OCI-LY7 (cell line): ENCODE data around the gene COG4. TPM values are rescaled to one million over a fixed set of nuclear protein-coding genes. Genes with fewer than 3 reads are reported as not detected.

Source experiments
- BruUV-seq: library from RNA; stranded (reverse); fragments of 400-500 nt; replicated peaks from 2 replicates; lab custom pipeline; 2021; lab: Mats Ljungman, UMichigan
- CTCF ChIA-PET: fragments of 300-600 bp; sonication (Branson Sonifier 250); formaldehyde crosslinking; loops from one replicate; lab custom pipeline; 2022; ENCODE audit warnings: antibody characterized with exemption; ENCODE audit not compliant: unreplicated experiment; lab: Charles Lee
- POLR2A ChIA-PET: fragments of 300-600 bp; sonication (Branson Sonifier 250); formaldehyde crosslinking; loops from one replicate; lab custom pipeline; 2022; ENCODE audit warnings: antibody characterized with exemption; lab: Charles Lee
- DNase-seq: peaks from one replicate; pipeline ENCODE4 v3.0.0-alpha.2; 2015; ENCODE audit warnings: low spot score
- H2AFZ ChIP-seq: fragments of 200-600 bp; sonication (generic), shearing (Covaris generic); 2 replicates; pipeline ENCODE4 v1.6.1; 2014; ENCODE audit warnings: mild to moderate bottlenecking, antibody characterized with exemption, low read length, moderate library complexity
- H3K27ac ChIP-seq: fragments of 200-600 bp; sonication (generic); 2 replicates; pipeline ENCODE4 v1.5.1; 2014; ENCODE audit warnings: mixed run types, low read depth, mild to moderate bottlenecking, moderate library complexity, low read length, inconsistent platforms; ENCODE audit not compliant: poor library complexity, severe bottlenecking
- H3K36me3 ChIP-seq: fragments of 200-600 bp; sonication (generic); 2 replicates; pipeline ENCODE4 v1.6.1; 2014; ENCODE audit warnings: mild to moderate bottlenecking, antibody characterized with exemption, low read length, moderate library complexity, mixed read lengths; ENCODE audit not compliant: insufficient read depth
- H3K4me1 ChIP-seq: fragments of 200-600 bp; sonication (generic); 2 replicates; pipeline ENCODE4 v1.5.1; 2014; ENCODE audit warnings: mild to moderate bottlenecking, low read length; ENCODE audit not compliant: insufficient read depth, poor library complexity, severe bottlenecking
- H3K4me2 ChIP-seq: fragments of 200-600 bp; sonication (generic); 2 replicates; pipeline ENCODE4 v1.6.1; 2014; ENCODE audit warnings: mild to moderate bottlenecking, low read length
- H3K4me3 ChIP-seq: fragments of 200-600 bp; sonication (generic); 2 replicates; pipeline ENCODE4 v1.5.1; 2014; ENCODE audit warnings: mild to moderate bottlenecking, low read depth, low read length; ENCODE audit not compliant: poor library complexity, severe bottlenecking
- H3K79me2 ChIP-seq: fragments of 200-600 bp; sonication (generic); 2 replicates; pipeline ENCODE4 v1.6.1; 2016; ENCODE audit warnings: low read depth, mild to moderate bottlenecking, low read length, moderate library complexity, mixed read lengths; ENCODE audit not compliant: insufficient read depth
- H3K9me2 ChIP-seq: fragments of 200-600 bp; sonication (generic); 2 replicates; pipeline ENCODE4 v1.6.1; 2016; ENCODE audit warnings: mild to moderate bottlenecking, low read length, mixed read lengths; ENCODE audit not compliant: insufficient read depth
- H3K9me3 ChIP-seq: fragments of 200-600 bp; sonication (generic); 2 replicates; pipeline ENCODE4 v1.6.1; 2014; ENCODE audit warnings: mild to moderate bottlenecking, mixed run types, low read length, mixed read lengths
- H4K20me1 ChIP-seq: fragments of 200-600 bp; sonication (generic); 2 replicates; pipeline ENCODE4 v1.6.1; 2014; ENCODE audit warnings: mild to moderate bottlenecking, antibody characterized with exemption, low read length, moderate library complexity, mixed read lengths; ENCODE audit not compliant: insufficient read depth
- CTCF ChIP-seq: fragments of 200-600 bp; sonication (generic); conservative IDR thresholded peaks from 2 replicates; pipeline ENCODE4 v1.5.1; 2014; ENCODE audit warnings: mild to moderate bottlenecking, antibody characterized with exemption, low read length, moderate library complexity, mixed read lengths
- EZH2phosphoT487 ChIP-seq: fragments of 200-600 bp; sonication (generic); IDR thresholded peaks from 2 replicates; pipeline ENCODE4 v1.6.1; 2018; ENCODE audit warnings: low read depth, borderline replicate concordance, mild to moderate bottlenecking, mixed run types, antibody characterized with exemption, low read length, moderate library complexity, mixed read lengths
- intact Hi-C: fragments of 100-400 bp; cut with micrococcal nuclease; formaldehyde crosslinking; loops from one replicate; pipeline ENCODE4 v1.10.0; 2022; ENCODE audit not compliant: unreplicated experiment
- total RNA-seq, 2 experiments: library from RNA; depleted of rRNA in 1 of 2; stranded (reverse); fragments of >200 nt in 1 of 2; shearing (Covaris generic) in 1 of 2; gene quantifications; 2 replicates each; pipeline ENCODE4 v1.2.3, GENCODE V29; 2014 to 2022

COG4 gene
- total RNA-seq, 2 experiments from 2014 or later, result 48.8 to 100 TPM

DNA sequence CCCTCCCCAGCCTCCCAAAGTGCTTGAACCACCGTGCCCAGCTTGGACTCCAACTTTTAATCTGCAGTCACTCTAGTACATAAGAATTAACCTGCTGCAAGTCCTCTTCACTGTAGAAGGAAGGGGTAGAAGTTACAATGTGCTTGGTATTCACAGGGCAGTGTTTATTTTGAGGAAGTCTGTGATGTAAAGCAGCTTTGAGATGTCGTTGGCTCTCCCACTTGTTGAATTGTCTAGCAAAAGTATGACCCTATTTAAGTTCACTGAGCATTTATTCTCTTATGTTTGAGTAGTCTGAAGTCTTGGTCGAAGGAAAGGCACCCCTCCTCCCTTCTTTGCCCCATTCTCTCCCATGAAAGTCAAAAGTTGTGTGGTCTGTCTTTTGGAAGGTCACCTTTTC, 28.4 kb upstream of the COG4 start:
- H3K79me2 ChIP-seq, result peaks cover 66% of the 10 kb centered on the region; the same call in 1 of the 2 replicates

GRCh38 chr16:70550082-70550481, 26.7 kb upstream of the COG4 start:
- DNase-seq, result no peak
- Histone ChIP-seq H3K36me3 (peaks cover 100% of the 10 kb centered on the region), H3K9me3 (no peaks in the 10 kb centered on the region), H3K27ac (no peak overlapping the region), H3K4me2 (no peak overlapping the region), H3K9me2 (no peaks in the 10 kb centered on the region), H2AFZ (no peak overlapping the region), H4K20me1 (peaks cover 24% of the 10 kb centered on the region), H3K79me2 (peaks cover 78% of the 10 kb centered on the region; the same call in 1 of the 2 replicates), H3K4me1 (no peaks in the 10 kb centered on the region), H3K4me3 (no peak overlapping the region)
- ChIA-PET CTCF (no interaction called here), POLR2A (no interaction called here)
- TF ChIP-seq EZH2phosphoT487, result no peak
- TF ChIP-seq CTCF, result no peak
- BruUV-seq, result no TSS peak
- intact Hi-C loops, result loop anchor here (10.0 kb wide), 1 partner anchor 285 kb away; no protein-coding TSS in a partner anchor

More for the DNA sequence above, 28.4 kb upstream of the COG4 start:
- H3K4me2 ChIP-seq, result no peak overlapping the region
- no peaks in the 10 kb centered on the region for H3K4me1 ChIP-seq
- no peak for DNase-seq
- H3K9me2 ChIP-seq, result no peaks in the 10 kb centered on the region
- no peaks in the 10 kb centered on the region for H3K9me3 ChIP-seq
- H2AFZ ChIP-seq, result no peak overlapping the region
- peaks cover 100% of the 10 kb centered on the region for H3K36me3 ChIP-seq
- intact Hi-C loops, result loop anchor here (10.0 kb wide), 1 partner anchor 287 kb away; no protein-coding TSS in a partner anchor
- no peak for TF ChIP-seq CTCF
- TF ChIP-seq EZH2phosphoT487, result no peak
- peaks cover 18% of the 10 kb centered on the region for H4K20me1 ChIP-seq
- BruUV-seq, result no TSS peak
- no peak overlapping the region for H3K27ac ChIP-seq
- H3K4me3 ChIP-seq, result no peak overlapping the region
- ChIA-PET POLR2A (no interaction called here), CTCF (no interaction called here)

- no peak overlapping the region for H2AFZ ChIP-seq
- no peak for TF ChIP-seq CTCF
- no peak for TF ChIP-seq EZH2phosphoT487
- ChIA-PET POLR2A (interaction anchor here (0.8 to 0.9 kb wide), 2 partner anchors 9 to 15 kb away, joined by 3 to 4 read pairs; no protein-coding TSS in a partner anchor), CTCF (no interaction called here)
- peaks cover 100% of the 10 kb centered on the region for H3K36me3 ChIP-seq
- H3K9me3 ChIP-seq, result no peaks in the 10 kb centered on the region
- TSS peak; percentile 42 for BruUV-seq
- H3K4me3 ChIP-seq, result no peak overlapping the region
- intact Hi-C loops, result no loop called here
- no peaks in the 10 kb centered on the region for H3K9me2 ChIP-seq
- H3K79me2 ChIP-seq, result peaks cover 80% of the 10 kb centered on the region; the same call in 1 of the 2 replicates
- no peak overlapping the region for H3K27ac ChIP-seq
- no peak for DNase-seq
- no peak overlapping the region for H3K4me2 ChIP-seq
- no peaks in the 10 kb centered on the region for H3K4me1 ChIP-seq
- H4K20me1 ChIP-seq, result peaks cover 25% of the 10 kb centered on the region
Measured at GRCh38 chr16:70548936-70549335, 25.6 kb upstream of the COG4 start.
